Heart left ventricle (tissue), 13 donors: ENCODE measurements around the gene INSIG2.

Experiments used
- CTCF ChIP-seq, 12 donors: fragments of 200-600 bp; sonication (generic) in 4 of 12; IDR thresholded peaks; one replicate each; pipeline versions ENCODE4 v1.5.0 to v1.8.0; 2018 to 2022; ENCODE audit warnings: antibody characterized with exemption in 12 of 12, mild to moderate bottlenecking in 5 of 12
- POLR2A ChIP-seq, 2 donors: fragments of 450-650 bp; IDR thresholded peaks; one replicate each; pipeline ENCODE4 v1.6.1; 2017; ENCODE audit warnings: antibody characterized with exemption in 2 of 2, mild to moderate bottlenecking in 2 of 2, moderate library complexity in 2 of 2
- donor health status: ischemic (EF 13 %, LVEDD 7.1; RV severe dilation, severe dysfunction).
- donor health status: DM: no; HTN: yes; CAD: no.
- donor health status: DM: no; HTN: no; CAD: no.
- donor health status: ischemic (EF 25% LVEDD 6.9; RV normal size, moderate dysfunction).
- donor health status: ischemic (EF 25% LVEDD 5.7; RV mildly dilated, moderate dysfunction).
- donor health status: ischemic (EF 35%, LVEDD 5.7; RV mildly dilated, moderate dysfunction).
- donor health status: nonischemic (EF 11% LVEDD 7.7; RV severe dilation, severe dysfunction).
- donor health status: DM: yes; HTN: yes; CAD: no.
- donor health status: PGD.
- donor health status: ischemic (EF 29% LVEDD 5.4; RV normal size, mild dysfunction).
- donor health status: nonischemic (EF 23%, LVEDD 6.1; RV moderate dilation, normal function).

GRCh38 chr2:118049140-118049815 is 39.0 kb upstream of the INSIG2 start:
- TF ChIP-seq CTCF (IDR thresholded peaks at IDR 0.05) (no peak), POLR2A (IDR thresholded peaks at IDR 0.05) (no peak)
